ENCODE measurements around the gene C4B.

C4B gene

GRCh38 chr6:31971993-31972708, 42.4 kb upstream of the C4B start, which contains the start of gene DXO (continued):
- TF ChIP-seq BCL11A (tag by site-specific recombination; IDR thresholded peaks at IDR 0.05; ENCODE audit: low read depth), result no peak; the same call in 1 of the 2 replicates
- no peak for TF ChIP-seq ZNF10 (tag by site-specific recombination; IDR thresholded peaks at IDR 0.05)
- TF ChIP-seq SP3 (tag by site-specific recombination; IDR thresholded peaks at IDR 0.05), result peak; percentile 95
- TF ChIP-seq ZEB2 (tag by site-specific recombination; IDR thresholded peaks at IDR 0.05), result peak; percentile 98
- TF ChIP-seq, protein P1, sequence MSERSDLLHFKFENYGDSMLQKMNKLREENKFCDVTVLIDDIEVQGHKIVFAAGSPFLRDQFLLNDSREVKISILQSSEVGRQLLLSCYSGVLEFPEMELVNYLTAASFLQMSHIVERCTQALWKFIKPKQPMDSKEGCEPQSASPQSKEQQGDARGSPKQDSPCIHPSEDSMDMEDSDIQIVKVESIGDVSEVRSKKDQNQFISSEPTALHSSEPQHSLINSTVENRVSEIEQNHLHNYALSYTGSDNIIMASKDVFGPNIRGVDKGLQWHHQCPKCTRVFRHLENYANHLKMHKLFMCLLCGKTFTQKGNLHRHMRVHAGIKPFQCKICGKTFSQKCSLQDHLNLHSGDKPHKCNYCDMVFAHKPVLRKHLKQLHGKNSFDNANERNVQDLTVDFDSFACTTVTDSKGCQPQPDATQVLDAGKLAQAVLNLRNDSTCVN (tag by site-specific recombination; optimal IDR thresholded peaks at IDR 0.05), result peak; percentile 88
- peak; percentile 90 for TF ChIP-seq EGR2 (tag by site-specific recombination; IDR thresholded peaks at IDR 0.05; ENCODE audit: low read depth)
- peak; percentile 36; the same call in 1 of the 2 replicates for TF ChIP-seq ZNF121 (tag by site-specific recombination; IDR thresholded peaks at IDR 0.05)
- TF ChIP-seq FEZF1 (tag by site-specific recombination; IDR thresholded peaks at IDR 0.05), result peak; percentile 39; the same call in 1 of the 2 replicates
- peak; percentile 97 for TF ChIP-seq KLF10 (tag by site-specific recombination; IDR thresholded peaks at IDR 0.05)
- no peak for TF ChIP-seq ZNF292 (tag by site-specific recombination; IDR thresholded peaks at IDR 0.05; ENCODE audit: borderline replicate concordance, low read depth)
- TF ChIP-seq, protein P2, sequence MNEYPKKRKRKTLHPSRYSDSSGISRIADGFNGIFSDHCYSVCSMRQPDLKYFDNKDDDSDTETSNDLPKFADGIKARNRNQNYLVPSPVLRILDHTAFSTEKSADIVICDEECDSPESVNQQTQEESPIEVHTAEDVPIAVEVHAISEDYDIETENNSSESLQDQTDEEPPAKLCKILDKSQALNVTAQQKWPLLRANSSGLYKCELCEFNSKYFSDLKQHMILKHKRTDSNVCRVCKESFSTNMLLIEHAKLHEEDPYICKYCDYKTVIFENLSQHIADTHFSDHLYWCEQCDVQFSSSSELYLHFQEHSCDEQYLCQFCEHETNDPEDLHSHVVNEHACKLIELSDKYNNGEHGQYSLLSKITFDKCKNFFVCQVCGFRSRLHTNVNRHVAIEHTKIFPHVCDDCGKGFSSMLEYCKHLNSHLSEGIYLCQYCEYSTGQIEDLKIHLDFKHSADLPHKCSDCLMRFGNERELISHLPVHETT (tag by site-specific recombination; IDR thresholded peaks at IDR 0.05), result peak; percentile 97
- no peak for TF ChIP-seq ZNF792 (tag by site-specific recombination; IDR thresholded peaks at IDR 0.05)
- TF ChIP-seq ATF2 (tag by site-specific recombination; IDR thresholded peaks at IDR 0.05; ENCODE audit: low read depth), result no peak
- TF ChIP-seq ZNF768 (tag by site-specific recombination; IDR thresholded peaks at IDR 0.05), result no peak
- TF ChIP-seq, protein P3, sequence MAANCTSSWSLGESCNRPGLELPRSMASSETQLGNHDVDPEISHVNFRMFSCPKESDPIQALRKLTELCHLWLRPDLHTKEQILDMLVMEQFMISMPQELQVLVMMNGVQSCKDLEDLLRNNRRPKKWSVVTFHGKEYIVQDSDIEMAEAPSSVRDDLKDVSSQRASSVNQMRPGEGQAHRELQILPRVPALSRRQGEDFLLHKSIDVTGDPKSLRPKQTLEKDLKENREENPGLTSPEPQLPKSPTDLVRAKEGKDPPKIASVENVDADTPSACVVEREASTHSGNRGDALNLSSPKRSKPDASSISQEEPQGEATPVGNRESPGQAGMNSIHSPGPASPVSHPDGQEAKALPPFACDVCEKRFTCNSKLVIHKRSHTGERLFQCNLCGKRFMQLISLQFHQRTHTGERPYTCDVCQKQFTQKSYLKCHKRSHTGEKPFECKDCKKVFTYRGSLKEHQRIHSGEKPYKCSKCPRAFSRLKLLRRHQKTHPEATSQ (tag by site-specific recombination; IDR thresholded peaks at IDR 0.05), result no peak
- no peak for TF ChIP-seq ZNF548 (tag by site-specific recombination; IDR thresholded peaks at IDR 0.05)
- TF ChIP-seq ZNF555 (tag by site-specific recombination; conservative IDR thresholded peaks at IDR 0.05), result no peak
- no peak; the same call in none of the 2 replicates for TF ChIP-seq ZNF600 (tag by site-specific recombination; IDR thresholded peaks at IDR 0.05)
- TF ChIP-seq IKZF3 (tag by site-specific recombination; IDR thresholded peaks at IDR 0.05), result peak; percentile 100
- peak; percentile 86 for TF ChIP-seq ZNF398 (tag by site-specific recombination; IDR thresholded peaks at IDR 0.05)
- TF ChIP-seq ZNF24 (tag by site-specific recombination; IDR thresholded peaks at IDR 0.05), result no peak; the same call in 1 of the 2 replicates
- no peak; the same call in 1 of the 2 replicates for TF ChIP-seq ZBTB48 (tag by site-specific recombination; IDR thresholded peaks at IDR 0.05)
- no peak for TF ChIP-seq ZNF114 (tag by site-specific recombination; IDR thresholded peaks at IDR 0.05)
- no peak for TF ChIP-seq TCF7L2 (IDR thresholded peaks at IDR 0.05; ENCODE audit: borderline replicate concordance, low read depth, low read length)
- TF ChIP-seq, protein P4, sequence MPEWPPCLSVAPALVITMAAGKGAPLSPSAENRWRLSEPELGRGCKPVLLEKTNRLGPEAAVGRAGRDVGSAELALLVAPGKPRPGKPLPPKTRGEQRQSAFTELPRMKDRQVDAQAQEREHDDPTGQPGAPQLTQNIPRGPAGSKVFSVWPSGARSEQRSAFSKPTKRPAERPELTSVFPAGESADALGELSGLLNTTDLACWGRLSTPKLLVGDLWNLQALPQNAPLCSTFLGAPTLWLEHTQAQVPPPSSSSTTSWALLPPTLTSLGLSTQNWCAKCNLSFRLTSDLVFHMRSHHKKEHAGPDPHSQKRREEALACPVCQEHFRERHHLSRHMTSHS (tag by site-specific recombination; IDR thresholded peaks at IDR 0.05), result no peak
- no peak for TF ChIP-seq ZNF169 (tag by site-specific recombination; IDR thresholded peaks at IDR 0.05)
- TF ChIP-seq ZBTB44 (tag by site-specific recombination; IDR thresholded peaks at IDR 0.05), result peak; percentile 18; the same call in 1 of the 2 replicates
- TF ChIP-seq ZNF791 (tag by site-specific recombination; IDR thresholded peaks at IDR 0.05), result no peak
- TF ChIP-seq ZNF837 (tag by site-specific recombination; IDR thresholded peaks at IDR 0.05), result no peak
- no peak for TF ChIP-seq ZNF544 (tag by site-specific recombination; IDR thresholded peaks at IDR 0.05)
- TF ChIP-seq WT1 (tag by site-specific recombination; IDR thresholded peaks at IDR 0.05), result peak; percentile 81
